NCI-H128 (cell line): ENCODE results near the gene LOXL4.

ENCODE experiments used
- DNase-seq: peaks from one replicate; lab custom pipeline; 2025; ENCODE audit not compliant: unreplicated experiment; lab: John Stamatoyannopoulos, UW

Gene LOXL4

GRCh38 chr10:98267894-98268693, at the start of gene LOXL4:
Gene LOXL4 (minus strand): TSS chr10:98268194. CDS start chr10:98263019, 5,175 bp downstream.
- no peak for DNase-seq

GRCh38 chr10:98316661-98317060, 48.7 kb upstream of the LOXL4 start:
- no peak for DNase-seq

- no peak for DNase-seq
Observed at GRCh38 chr10:98316170-98316569, 48.2 kb upstream of the LOXL4 start.

GRCh38 chr10:98314532-98315284, 46.7 kb upstream of the LOXL4 start:
- DNase-seq, result no peak

- DNase-seq, result no peak
Observed at GRCh38 chr10:98313598-98313997, 45.6 kb upstream of the LOXL4 start.

- DNase-seq, result no peak
Observed at GRCh38 chr10:98312822-98313221, 44.8 kb upstream of the LOXL4 start.

- DNase-seq, result no peak
Observed at GRCh38 chr10:98312349-98312748, 44.4 kb upstream of the LOXL4 start.

GRCh38 chr10:98310701-98311100, 42.7 kb upstream of the LOXL4 start:
- no peak for DNase-seq

GRCh38 chr10:98309366-98310355, 41.7 kb upstream of the LOXL4 start:
- peak; percentile 21 for DNase-seq

GRCh38 chr10:98308669-98309365, 40.8 kb upstream of the LOXL4 start:
- no peak for DNase-seq

- no peak for DNase-seq
Observed at GRCh38 chr10:98307916-98308541, 40.0 kb upstream of the LOXL4 start.

GRCh38 chr10:98306501-98306900, 38.5 kb upstream of the LOXL4 start:
- no peak for DNase-seq

- no peak for DNase-seq
Observed at GRCh38 chr10:98303569-98303968, 35.6 kb upstream of the LOXL4 start.

- DNase-seq, result no peak
Observed at GRCh38 chr10:98302741-98303365, 34.9 kb upstream of the LOXL4 start.

- DNase-seq, result no peak
Observed at GRCh38 chr10:98301664-98302319, 33.8 kb upstream of the LOXL4 start.

- no peak for DNase-seq
Observed at GRCh38 chr10:98300526-98301229, 32.7 kb upstream of the LOXL4 start.

- no peak for DNase-seq
Observed at GRCh38 chr10:98299341-98299740, 31.3 kb upstream of the LOXL4 start.

- no peak for DNase-seq
Observed at GRCh38 chr10:98296524-98296923, 28.5 kb upstream of the LOXL4 start.
